Suprapubic skin (tissue), 4 donors: Measurements from ENCODE around the gene RNASE4. TPM values are rescaled to one million over a fixed set of nuclear protein-coding genes. Genes with fewer than 3 reads are reported as not detected.
"Not testable (repeated sequence)": the region's sequence is repeated elsewhere in the genome, so short reads cannot be mapped to it uniquely, and the experiment has no call there.

Experiments
- DNase-seq, 2 donors: peaks; one replicate each; pipeline ENCODE4 v3.0.0-alpha.2; 2019; ENCODE audit warnings: low spot score in 2 of 2
- H3K27ac ChIP-seq: fragments of 200-600 bp; sonication (generic); one replicate; pipeline ENCODE4 v1.5.1; 2019
- H3K27me3 ChIP-seq: fragments of 200-600 bp; sonication (generic); one replicate; pipeline ENCODE4 v1.5.1; 2019
- H3K36me3 ChIP-seq: fragments of 200-600 bp; sonication (generic); one replicate; pipeline ENCODE4 v1.5.1; 2019
- H3K4me1 ChIP-seq: fragments of 200-600 bp; sonication (generic); one replicate; pipeline ENCODE4 v1.5.1; 2019
- H3K4me3 ChIP-seq: fragments of 200-600 bp; sonication (generic); one replicate; pipeline ENCODE4 v1.5.1; 2019; ENCODE audit warnings: mild to moderate bottlenecking
- H3K9me3 ChIP-seq: fragments of 200-600 bp; sonication (generic); one replicate; pipeline ENCODE4 v1.5.1; 2019
- EP300 ChIP-seq: sonication (generic); formaldehyde crosslinking; IDR thresholded peaks from one replicate; pipeline ENCODE4 v1.6.1; 2017; ENCODE audit warnings: antibody characterized with exemption
- POLR2A ChIP-seq, 2 donors: fragments of 450-650 bp; IDR thresholded peaks; one replicate each; pipeline ENCODE4 v1.6.1; 2017; ENCODE audit warnings: antibody characterized with exemption in 2 of 2, mild to moderate bottlenecking in 2 of 2, moderate library complexity in 2 of 2
- POLR2AphosphoS5 ChIP-seq, 3 donors: sonication (generic); formaldehyde crosslinking; IDR thresholded peaks; one replicate each; pipeline ENCODE4 v1.6.1; 2017; ENCODE audit warnings: antibody characterized with exemption in 3 of 3
- WGBS: methylation state at CpG from one replicate; pipeline ENCODE4 v1.1.5; 2018; 5-methylcytosine and 5-hydroxymethylcytosine counted together
- total RNA-seq, 4 donors: library from RNA; depleted of rRNA; stranded (reverse); fragments of >200 nt; gene quantifications; one replicate each; pipeline ENCODE4 v1.1.0, GENCODE V29; 2016
- TF ChIP-seq, protein P1 (sequence below), 2 donors: fragments of 200-600 bp in 1 of 2; fragments of 450-650 bp in 1 of 2; sonication (generic) in 1 of 2; IDR thresholded peaks; one replicate each; pipeline ENCODE4 v1.5.1; 2016 to 2019; ENCODE audit warnings: antibody characterized with exemption in 2 of 2, mild to moderate bottlenecking in 1 of 2, moderate library complexity in 1 of 2

RNASE4 gene
- total RNA-seq, 4 donors from 2014 or later = 43.9 to 84.2 (median 66.2) TPM

DNA sequence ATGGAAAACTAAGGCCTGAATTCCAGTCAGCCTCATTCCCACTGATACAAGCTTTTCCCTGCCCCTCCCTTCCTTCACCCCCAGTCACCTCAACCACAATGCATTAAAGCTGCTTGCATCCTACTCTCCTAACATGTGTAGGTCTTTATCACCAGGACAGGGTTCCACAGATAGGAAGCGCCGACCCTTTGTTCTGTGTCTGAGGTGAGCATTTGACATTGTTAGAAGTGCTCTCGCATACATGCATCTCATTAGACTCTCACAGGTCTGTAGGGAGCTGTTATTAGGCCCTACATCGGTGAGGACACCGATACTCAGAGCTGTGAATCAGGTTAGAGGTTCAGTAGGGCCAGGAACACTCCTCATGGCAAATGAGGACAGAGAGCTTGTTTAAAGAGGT lies 48.1 kb downstream of the RNASE4 start:
- H3K27me3 ChIP-seq = no peaks in the 10 kb centered on the region
- no peak overlapping the region for H3K27ac ChIP-seq
- no peaks in the 10 kb centered on the region for H3K36me3 ChIP-seq
- no peak overlapping the region for H3K4me3 ChIP-seq
- no peaks in the 10 kb centered on the region for H3K9me3 ChIP-seq
- H3K4me1 ChIP-seq = no peaks in the 10 kb centered on the region
- 86% methylated on average over 5 of the region's 5 CpGs for WGBS
- TF ChIP-seq POLR2AphosphoS5 (IDR thresholded peaks at IDR 0.05) (no peak), EP300 (no peak), POLR2A (IDR thresholded peaks at IDR 0.05) (no peak)
- TF ChIP-seq, protein P1, sequence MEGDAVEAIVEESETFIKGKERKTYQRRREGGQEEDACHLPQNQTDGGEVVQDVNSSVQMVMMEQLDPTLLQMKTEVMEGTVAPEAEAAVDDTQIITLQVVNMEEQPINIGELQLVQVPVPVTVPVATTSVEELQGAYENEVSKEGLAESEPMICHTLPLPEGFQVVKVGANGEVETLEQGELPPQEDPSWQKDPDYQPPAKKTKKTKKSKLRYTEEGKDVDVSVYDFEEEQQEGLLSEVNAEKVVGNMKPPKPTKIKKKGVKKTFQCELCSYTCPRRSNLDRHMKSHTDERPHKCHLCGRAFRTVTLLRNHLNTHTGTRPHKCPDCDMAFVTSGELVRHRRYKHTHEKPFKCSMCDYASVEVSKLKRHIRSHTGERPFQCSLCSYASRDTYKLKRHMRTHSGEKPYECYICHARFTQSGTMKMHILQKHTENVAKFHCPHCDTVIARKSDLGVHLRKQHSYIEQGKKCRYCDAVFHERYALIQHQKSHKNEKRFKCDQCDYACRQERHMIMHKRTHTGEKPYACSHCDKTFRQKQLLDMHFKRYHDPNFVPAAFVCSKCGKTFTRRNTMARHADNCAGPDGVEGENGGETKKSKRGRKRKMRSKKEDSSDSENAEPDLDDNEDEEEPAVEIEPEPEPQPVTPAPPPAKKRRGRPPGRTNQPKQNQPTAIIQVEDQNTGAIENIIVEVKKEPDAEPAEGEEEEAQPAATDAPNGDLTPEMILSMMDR (IDR thresholded peaks at IDR 0.05) = no peak
- DNase-seq = no peak

DNA sequence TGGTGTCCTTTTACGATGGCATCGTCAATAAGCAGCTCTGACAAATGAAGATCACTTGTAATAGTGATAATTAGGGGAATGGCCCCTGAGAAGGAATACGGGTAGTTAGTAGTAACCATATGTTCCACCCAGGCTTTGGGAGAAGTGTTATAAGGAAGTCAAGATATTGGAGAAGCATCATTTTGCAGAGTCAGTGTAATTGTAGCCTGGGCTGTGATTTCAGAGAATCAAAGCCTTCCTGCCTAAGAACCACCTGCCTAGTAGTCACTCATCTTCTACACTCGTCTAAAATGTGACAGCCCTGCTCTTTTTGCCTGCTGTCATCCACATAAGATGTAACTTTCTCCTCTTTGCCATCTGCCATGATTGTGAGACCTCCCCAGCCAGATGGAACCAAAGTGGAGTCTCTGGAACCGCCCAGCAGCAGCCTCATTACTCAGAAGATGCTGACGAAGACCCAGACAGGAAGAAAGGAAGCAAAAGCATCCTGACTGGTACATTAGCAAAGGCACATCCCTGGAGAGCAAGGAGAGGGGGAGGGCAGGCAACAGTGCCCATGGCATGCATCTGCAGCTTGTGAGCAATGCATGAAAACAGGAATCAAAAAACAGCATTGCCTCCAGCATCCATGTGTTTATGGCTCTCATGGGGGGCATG lies 48.7 kb downstream of the RNASE4 start:
- H3K9me3 ChIP-seq = no peaks in the 10 kb centered on the region
- H3K36me3 ChIP-seq = no peaks in the 10 kb centered on the region
- no peak overlapping the region for H3K27ac ChIP-seq
- TF ChIP-seq POLR2A (IDR thresholded peaks at IDR 0.05) (no peak), EP300 (no peak), POLR2AphosphoS5 (IDR thresholded peaks at IDR 0.05) (no peak)
- TF ChIP-seq, protein P1 (IDR thresholded peaks at IDR 0.05) = no peak
- DNase-seq = no peak
- WGBS = 67% methylated on average over 6 of the region's 6 CpGs
- H3K4me3 ChIP-seq = no peak overlapping the region
- H3K27me3 ChIP-seq = no peaks in the 10 kb centered on the region
- no peaks in the 10 kb centered on the region for H3K4me1 ChIP-seq

DNA sequence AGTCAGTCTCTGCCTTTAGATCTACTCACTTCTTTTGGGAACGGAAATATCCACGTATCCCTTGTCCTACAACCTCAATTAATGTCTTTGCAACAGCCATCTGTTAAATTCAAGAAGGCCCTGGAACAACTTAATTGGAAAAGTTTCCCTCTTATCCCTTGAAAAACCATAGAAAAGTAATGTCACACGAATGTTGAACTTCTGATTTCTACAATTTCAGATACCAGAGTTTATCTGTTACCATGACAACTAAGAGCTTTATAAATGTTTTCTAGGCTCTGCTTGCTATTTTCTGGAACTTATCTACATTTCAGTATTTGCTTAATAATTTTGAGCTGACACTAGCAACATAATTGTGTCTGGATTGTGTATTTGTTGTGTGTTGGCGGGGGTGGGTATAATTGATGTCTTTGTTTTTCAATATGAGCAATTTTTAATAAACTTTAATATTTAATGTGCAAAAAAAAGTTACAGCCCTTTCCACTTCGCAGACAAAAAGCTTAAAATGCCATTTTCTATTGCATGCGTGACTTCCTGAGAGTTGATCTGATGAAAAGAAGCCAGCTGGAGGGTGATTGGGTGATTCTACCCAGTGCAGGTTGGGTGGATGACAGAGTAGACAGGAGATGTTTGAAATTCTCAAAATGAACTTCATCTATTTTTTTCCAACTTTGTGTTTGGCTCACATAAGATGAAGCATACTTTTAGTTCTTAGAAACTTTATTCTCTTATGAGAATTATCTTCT lies 49.5 kb downstream of the RNASE4 start:
- WGBS = 60% methylated on average over 6 of the region's 6 CpGs
- no peak for DNase-seq

DNA sequence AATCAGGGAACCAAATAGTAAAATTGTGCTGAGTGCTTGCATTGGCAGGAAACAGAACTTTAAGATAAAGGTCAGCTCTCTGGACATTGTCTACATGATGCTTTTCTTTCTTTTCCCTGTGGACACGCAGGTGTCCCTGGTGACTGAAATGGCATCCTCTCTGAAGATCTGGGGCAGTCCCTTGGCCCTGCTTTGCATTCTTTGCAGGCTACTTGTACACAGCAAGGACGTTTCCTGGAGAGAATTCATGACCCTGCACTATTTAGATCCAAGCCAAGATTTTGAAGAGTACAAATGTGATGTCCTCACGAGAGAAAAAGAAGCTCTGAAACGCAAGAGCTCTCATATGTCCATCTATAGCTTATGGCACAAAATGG lies 50.1 kb downstream of the RNASE4 start:
- DNase-seq = no peak
- H3K27me3 ChIP-seq = no peaks in the 10 kb centered on the region
- no peaks in the 10 kb centered on the region for H3K4me1 ChIP-seq
- 52% methylated on average over 4 of the region's 4 CpGs for WGBS
- H3K27ac ChIP-seq = no peak overlapping the region
- TF ChIP-seq, protein P1 (IDR thresholded peaks at IDR 0.05) = no peak
- TF ChIP-seq EP300 (no peak), POLR2A (IDR thresholded peaks at IDR 0.05) (no peak), POLR2AphosphoS5 (IDR thresholded peaks at IDR 0.05) (no peak)
- no peaks in the 10 kb centered on the region for H3K9me3 ChIP-seq
- no peak overlapping the region for H3K4me3 ChIP-seq
- H3K36me3 ChIP-seq = no peaks in the 10 kb centered on the region

More for the DNA sequence above, 49.5 kb downstream of the RNASE4 start:
- H3K4me1 ChIP-seq = no peaks in the 10 kb centered on the region
- H3K4me3 ChIP-seq = no peak overlapping the region
- H3K27me3 ChIP-seq = no peaks in the 10 kb centered on the region
- H3K27ac ChIP-seq = no peak overlapping the region
- TF ChIP-seq POLR2A (IDR thresholded peaks at IDR 0.05) (no peak), EP300 (no peak), POLR2AphosphoS5 (IDR thresholded peaks at IDR 0.05) (no peak)
- TF ChIP-seq, protein P1 (IDR thresholded peaks at IDR 0.05) = no peak
- no peaks in the 10 kb centered on the region for H3K9me3 ChIP-seq
- H3K36me3 ChIP-seq = no peaks in the 10 kb centered on the region

DNA sequence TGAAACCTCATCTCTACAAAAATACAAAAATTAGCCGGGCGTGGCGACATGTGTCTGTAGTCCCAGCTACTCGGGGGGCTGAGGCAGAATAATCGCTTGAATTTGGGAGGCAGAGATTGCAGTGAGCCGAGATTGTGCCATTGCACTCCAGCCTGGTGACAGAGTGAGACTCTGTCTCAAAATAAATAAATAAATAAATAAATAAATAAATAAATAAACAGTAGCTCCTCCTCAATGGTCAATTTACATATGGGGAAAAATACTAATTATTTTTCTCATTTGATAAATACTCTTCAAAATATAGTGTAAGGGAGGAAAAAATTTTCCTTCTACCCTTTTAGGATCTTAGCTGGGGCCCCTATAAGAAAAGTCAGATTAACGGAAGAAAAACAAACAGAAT lies 53.9 kb downstream of the RNASE4 start:
- 91% methylated on average over 7 of the region's 7 CpGs for WGBS
- not testable (repeated sequence) for H3K27ac ChIP-seq, H3K4me3 ChIP-seq, H3K9me3 ChIP-seq, DNase-seq, H3K27me3 ChIP-seq, H3K36me3 ChIP-seq, H3K4me1 ChIP-seq
